Measurements from ENCODE around the gene ODF4. TPM values are rescaled to one million over a fixed set of nuclear protein-coding genes. Genes with fewer than 3 reads are reported as not detected.

Gene ODF4
- total and polyA plus RNA-seq, 2 of the 13 experiments (the other 11 are each of a cell fraction or from before 2014, with no cell fraction given) = not detected

DNA sequence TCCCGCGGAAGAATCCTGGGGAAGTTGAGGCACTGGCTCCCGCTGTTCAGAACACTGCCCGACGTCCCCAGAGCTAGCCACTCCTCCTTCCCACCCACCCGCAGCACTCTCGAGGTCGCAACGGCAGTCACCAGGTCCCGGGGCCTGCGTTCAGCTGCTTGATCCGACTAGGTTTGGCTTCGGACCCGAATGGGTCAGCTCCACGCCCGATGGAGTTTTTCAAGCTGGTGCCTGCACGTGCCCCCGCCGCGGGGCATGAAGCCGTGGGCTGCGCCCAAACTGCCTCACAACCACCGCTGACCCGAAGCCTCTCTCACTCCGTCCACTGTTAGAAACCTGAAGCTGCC, 12.4 kb upstream of the ODF4 start:
- peaks cover 2 to 34% of the 10 kb centered on the region in 2 experiments; a peak in 4 of 5 replicates for H3K27me3 ChIP-seq (ENCODE audit: control insufficient read depth in 1 of 2, insufficient read depth in 2 of 2, low read length in 2 of 2)
- TF ChIP-seq HBP1 (CRISPR knock-in tag; IDR thresholded peaks at IDR 0.05; ENCODE audit: low read depth) (no peak), YEATS4 (CRISPR knock-in tag; IDR thresholded peaks at IDR 0.05; ENCODE audit: borderline replicate concordance) (0 out of 2 replicates have a peak, but pooled peaks have one; percentile 11), NRL (CRISPR knock-in tag; IDR thresholded peaks at IDR 0.05; ENCODE audit: borderline replicate concordance) (no peak), HINFP (CRISPR knock-in tag; IDR thresholded peaks at IDR 0.05; ENCODE audit: low read depth) (no peak), ZMYM2 (CRISPR knock-in tag; IDR thresholded peaks at IDR 0.05) (no peak), KDM5A (IDR thresholded peaks at IDR 0.05; ENCODE audit: borderline replicate concordance, low read length) (no peak), MTF2 (CRISPR knock-in tag; IDR thresholded peaks at IDR 0.05; ENCODE audit: borderline replicate concordance) (0 out of 2 replicates have a peak, but pooled peaks have one; percentile 39), ZFX (CRISPR knock-in tag; IDR thresholded peaks at IDR 0.05; ENCODE audit: low read depth) (peak; percentile 6; the same call in 1 of the 2 replicates)
- TF ChIP-seq, protein P1, sequence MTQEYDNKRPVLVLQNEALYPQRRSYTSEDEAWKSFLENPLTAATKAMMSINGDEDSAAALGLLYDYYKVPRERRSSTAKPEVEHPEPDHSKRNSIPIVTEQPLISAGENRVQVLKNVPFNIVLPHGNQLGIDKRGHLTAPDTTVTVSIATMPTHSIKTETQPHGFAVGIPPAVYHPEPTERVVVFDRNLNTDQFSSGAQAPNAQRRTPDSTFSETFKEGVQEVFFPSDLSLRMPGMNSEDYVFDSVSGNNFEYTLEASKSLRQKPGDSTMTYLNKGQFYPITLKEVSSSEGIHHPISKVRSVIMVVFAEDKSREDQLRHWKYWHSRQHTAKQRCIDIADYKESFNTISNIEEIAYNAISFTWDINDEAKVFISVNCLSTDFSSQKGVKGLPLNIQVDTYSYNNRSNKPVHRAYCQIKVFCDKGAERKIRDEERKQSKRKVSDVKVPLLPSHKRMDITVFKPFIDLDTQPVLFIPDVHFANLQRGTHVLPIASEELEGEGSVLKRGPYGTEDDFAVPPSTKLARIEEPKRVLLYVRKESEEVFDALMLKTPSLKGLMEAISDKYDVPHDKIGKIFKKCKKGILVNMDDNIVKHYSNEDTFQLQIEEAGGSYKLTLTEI (CRISPR knock-in tag; conservative IDR thresholded peaks at IDR 0.05) = no peak
- TF ChIP-seq, protein P2, sequence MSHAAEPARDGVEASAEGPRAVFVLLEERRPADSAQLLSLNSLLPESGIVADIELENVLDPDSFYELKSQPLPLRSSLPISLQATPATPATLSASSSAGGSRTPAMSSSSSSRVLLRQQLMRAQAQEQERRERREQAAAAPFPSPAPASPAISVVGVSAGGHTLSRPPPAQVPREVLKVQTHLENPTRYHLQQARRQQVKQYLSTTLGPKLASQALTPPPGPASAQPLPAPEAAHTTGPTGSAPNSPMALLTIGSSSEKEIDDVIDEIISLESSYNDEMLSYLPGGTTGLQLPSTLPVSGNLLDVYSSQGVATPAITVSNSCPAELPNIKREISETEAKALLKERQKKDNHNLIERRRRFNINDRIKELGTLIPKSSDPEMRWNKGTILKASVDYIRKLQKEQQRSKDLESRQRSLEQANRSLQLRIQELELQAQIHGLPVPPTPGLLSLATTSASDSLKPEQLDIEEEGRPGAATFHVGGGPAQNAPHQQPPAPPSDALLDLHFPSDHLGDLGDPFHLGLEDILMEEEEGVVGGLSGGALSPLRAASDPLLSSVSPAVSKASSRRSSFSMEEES (CRISPR knock-in tag; IDR thresholded peaks at IDR 0.05) = no peak
- in situ Hi-C loops (cut with HindIII; ENCODE audit: extremely low pct_ligation_motif_present, low pct_unique_long_range_greater_than_20kb) (no loop called here), intact Hi-C loops (cut with micrococcal nuclease; ENCODE audit: unreplicated experiment) (no loop called here)
- H3K79me2 ChIP-seq (ENCODE audit: insufficient read depth, low read length) = no peaks in the 10 kb centered on the region
- H3K4me3 ChIP-seq (replicated peaks in 1 of 3; ENCODE audit: insufficient read depth in 1 of 3, low read depth in 2 of 3, low read length in 3 of 3) = peak overlapping the region; percentile 47 to 75 (median 48); a peak in 5 of 6 replicates
- H4K20me1 ChIP-seq (ENCODE audit: insufficient read depth, low read length) = no peaks in the 10 kb centered on the region
- no peak overlapping the region for H3K27ac ChIP-seq (ENCODE audit: extremely low read length, insufficient read depth, low read length)
- ATAC-seq = peak; percentile 12; the same call in 1 of the 3 replicates
- no TSS peak for BruUV-seq (replicated peaks)
- H2AFZ ChIP-seq (ENCODE audit: low read length) = no peak overlapping the region
- peaks cover 25% of the 10 kb centered on the region for H3K4me1 ChIP-seq (ENCODE audit: insufficient read depth, low read length)
- H3K9ac ChIP-seq (ENCODE audit: insufficient read depth, low read depth, low read length) = no peak overlapping the region
- ChIA-PET CTCF (ENCODE audit: low intra/inter-chr PET ratio, low total read pairs) (interaction anchor here (0.6 kb wide), 1 partner anchor 59 kb away, joined by 3 read pairs; no protein-coding TSS in a partner anchor), POLR2A (no interaction called here)
- no peaks in the 10 kb centered on the region for H3K36me3 ChIP-seq (replicated peaks in 1 of 2; ENCODE audit: control insufficient read depth in 1 of 2, insufficient read depth in 2 of 2, low read length in 2 of 2)
- 48% methylated on average over 11 of the region's 25 CpGs for WGBS (ENCODE audit: low lambda C conversion rate)
- no peak for FAIRE-seq
- H3K4me2 ChIP-seq (ENCODE audit: low read depth, low read length) = peak overlapping the region; percentile 85
- DNase-seq (ENCODE audit: low spot score) = no peak
- H3K9me3 ChIP-seq (ENCODE audit: low read length) = no peaks in the 10 kb centered on the region
